ENCODE measurements around the gene GRIK3.

The GRIK3 gene

GRCh38 chr1:36885540-36886357 lies 148.6 kb downstream of the GRIK3 start:
- Histone ChIP-seq H3K9me3 (ENCODE audit: insufficient read depth, low read length) (no peaks in the 10 kb centered on the region), H3K4me3 (ENCODE audit: insufficient read length, low read depth) (no peak overlapping the region), H3K4me1 (ENCODE audit: insufficient read depth, insufficient read length) (no peaks in the 10 kb centered on the region), H3K9ac (ENCODE audit: insufficient read length, low read depth) (no peak overlapping the region), H3K27me3 (ENCODE audit: insufficient read depth, insufficient read length) (no peaks in the 10 kb centered on the region), H3K36me3 (ENCODE audit: insufficient read depth, insufficient read length, low read length) (no peaks in the 10 kb centered on the region)
- TF ChIP-seq YY1 (IDR thresholded peaks at IDR 0.05; ENCODE audit: insufficient read depth, insufficient read length) = no peak
- DNase-seq (ENCODE audit: low read depth, low spot score) = peak; percentile 38

GRCh38 chr1:36884801-36885200 lies 149.5 kb downstream of the GRIK3 start:
- TF ChIP-seq SUZ12 (IDR thresholded peaks at IDR 0.05; ENCODE audit: extremely low read depth, insufficient read depth, insufficient read length) = no peak
- TF ChIP-seq YY1 (IDR thresholded peaks at IDR 0.05; ENCODE audit: insufficient read depth, insufficient read length) = no peak
- no peak for TF ChIP-seq ZNF274 (IDR thresholded peaks at IDR 0.05; ENCODE audit: low read depth, low read length)
- H3K9me3 ChIP-seq (ENCODE audit: insufficient read depth, low read length) = no peaks in the 10 kb centered on the region
- DNase-seq (ENCODE audit: low read depth, low spot score) = no peak

GRCh38 chr1:36884029-36884701 lies 150.2 kb downstream of the GRIK3 start:
- Histone ChIP-seq H3K36me3 (ENCODE audit: insufficient read depth, insufficient read length, low read length) (no peaks in the 10 kb centered on the region), H3K27me3 (ENCODE audit: insufficient read depth, insufficient read length) (no peaks in the 10 kb centered on the region), H3K9me3 (ENCODE audit: insufficient read depth, low read length) (no peaks in the 10 kb centered on the region), H3K4me1 (ENCODE audit: insufficient read depth, insufficient read length) (no peaks in the 10 kb centered on the region), H3K9ac (ENCODE audit: insufficient read length, low read depth) (no peak overlapping the region), H3K4me3 (ENCODE audit: insufficient read length, low read depth) (no peak overlapping the region)
- TF ChIP-seq SUZ12 (IDR thresholded peaks at IDR 0.05; ENCODE audit: extremely low read depth, insufficient read depth, insufficient read length) (no peak), ZNF274 (IDR thresholded peaks at IDR 0.05; ENCODE audit: low read depth, low read length) (no peak), YY1 (IDR thresholded peaks at IDR 0.05; ENCODE audit: insufficient read depth, insufficient read length) (no peak)
- no peak for DNase-seq (ENCODE audit: low read depth, low spot score)

More at GRCh38 chr1:36884801-36885200, 149.5 kb downstream of the GRIK3 start:
- no peaks in the 10 kb centered on the region for H3K36me3 ChIP-seq (ENCODE audit: insufficient read depth, insufficient read length, low read length)
- no peak overlapping the region for H3K9ac ChIP-seq (ENCODE audit: insufficient read length, low read depth)
- no peaks in the 10 kb centered on the region for H3K27me3 ChIP-seq (ENCODE audit: insufficient read depth, insufficient read length)
- no peaks in the 10 kb centered on the region for H3K4me1 ChIP-seq (ENCODE audit: insufficient read depth, insufficient read length)
- no peak overlapping the region for H3K4me3 ChIP-seq (ENCODE audit: insufficient read length, low read depth)

GRCh38 chr1:36883315-36883949 lies 150.9 kb downstream of the GRIK3 start:
- H3K9ac ChIP-seq (ENCODE audit: insufficient read length, low read depth) = no peak overlapping the region
- no peak for DNase-seq (ENCODE audit: low read depth, low spot score)
- no peaks in the 10 kb centered on the region for H3K36me3 ChIP-seq (ENCODE audit: insufficient read depth, insufficient read length, low read length)
- no peak overlapping the region for H3K4me3 ChIP-seq (ENCODE audit: insufficient read length, low read depth)
- no peaks in the 10 kb centered on the region for H3K27me3 ChIP-seq (ENCODE audit: insufficient read depth, insufficient read length)
- TF ChIP-seq ZNF274 (IDR thresholded peaks at IDR 0.05; ENCODE audit: low read depth, low read length) (no peak), SUZ12 (IDR thresholded peaks at IDR 0.05; ENCODE audit: extremely low read depth, insufficient read depth, insufficient read length) (no peak), YY1 (IDR thresholded peaks at IDR 0.05; ENCODE audit: insufficient read depth, insufficient read length) (no peak)
- H3K4me1 ChIP-seq (ENCODE audit: insufficient read depth, insufficient read length) = no peaks in the 10 kb centered on the region
- no peaks in the 10 kb centered on the region for H3K9me3 ChIP-seq (ENCODE audit: insufficient read depth, low read length)

GRCh38 chr1:36882536-36883285 lies 151.6 kb downstream of the GRIK3 start:
- TF ChIP-seq ZNF274 (IDR thresholded peaks at IDR 0.05; ENCODE audit: low read depth, low read length) = no peak
- TF ChIP-seq SUZ12 (IDR thresholded peaks at IDR 0.05; ENCODE audit: extremely low read depth, insufficient read depth, insufficient read length) = no peak
- no peak for TF ChIP-seq YY1 (IDR thresholded peaks at IDR 0.05; ENCODE audit: insufficient read depth, insufficient read length)
- Histone ChIP-seq H3K9me3 (ENCODE audit: insufficient read depth, low read length) (no peaks in the 10 kb centered on the region), H3K4me1 (ENCODE audit: insufficient read depth, insufficient read length) (no peaks in the 10 kb centered on the region), H3K27me3 (ENCODE audit: insufficient read depth, insufficient read length) (no peaks in the 10 kb centered on the region), H3K9ac (ENCODE audit: insufficient read length, low read depth) (no peak overlapping the region), H3K4me3 (ENCODE audit: insufficient read length, low read depth) (no peak overlapping the region), H3K36me3 (ENCODE audit: insufficient read depth, insufficient read length, low read length) (no peaks in the 10 kb centered on the region)
- DNase-seq (ENCODE audit: low read depth, low spot score) = no peak

- Histone ChIP-seq H3K4me1 (ENCODE audit: insufficient read depth, insufficient read length) (no peaks in the 10 kb centered on the region), H3K36me3 (ENCODE audit: insufficient read depth, insufficient read length, low read length) (no peaks in the 10 kb centered on the region), H3K27me3 (ENCODE audit: insufficient read depth, insufficient read length) (no peaks in the 10 kb centered on the region), H3K9ac (ENCODE audit: insufficient read length, low read depth) (no peak overlapping the region), H3K9me3 (ENCODE audit: insufficient read depth, low read length) (no peaks in the 10 kb centered on the region), H3K4me3 (ENCODE audit: insufficient read length, low read depth) (no peak overlapping the region)
- no peak for TF ChIP-seq SUZ12 (IDR thresholded peaks at IDR 0.05; ENCODE audit: extremely low read depth, insufficient read depth, insufficient read length)
- no peak for TF ChIP-seq ZNF274 (IDR thresholded peaks at IDR 0.05; ENCODE audit: low read depth, low read length)
- TF ChIP-seq YY1 (IDR thresholded peaks at IDR 0.05; ENCODE audit: insufficient read depth, insufficient read length) = no peak
- DNase-seq (ENCODE audit: low read depth, low spot score) = no peak
Observed at GRCh38 chr1:36881541-36881940, 152.8 kb downstream of the GRIK3 start.

Data from NT2/D1 (cell line).